Stimulated activated CD8-positive, alpha-beta memory T cell treated with anti-CD3 and anti-CD28 coated beads, Interleukin-7, amount 100 ng/mL, for 1 hour (primary cell): ENCODE data around the gene ABCC2.
"Not testable (repeated sequence)": the region's sequence is repeated elsewhere in the genome, so short reads cannot be mapped to it uniquely, and the experiment has no call there.

Source experiments
- DNase-seq, 2 donors: peaks; one replicate each; pipeline ENCODE4 v3.0.0-alpha.2; 2020; ENCODE audit warnings: low read depth in 2 of 2

The ABCC2 gene

GRCh38 chr10:99782447-99783286 lies at the start of gene ABCC2:
ABCC2 (plus strand) TSS chr10:99782640; CDS start chr10:99782845, 205 bp downstream.
- no peak for DNase-seq

GRCh38 chr10:99733366-99733765 lies 49.1 kb upstream of the ABCC2 start:
- no peak for DNase-seq

DNA sequence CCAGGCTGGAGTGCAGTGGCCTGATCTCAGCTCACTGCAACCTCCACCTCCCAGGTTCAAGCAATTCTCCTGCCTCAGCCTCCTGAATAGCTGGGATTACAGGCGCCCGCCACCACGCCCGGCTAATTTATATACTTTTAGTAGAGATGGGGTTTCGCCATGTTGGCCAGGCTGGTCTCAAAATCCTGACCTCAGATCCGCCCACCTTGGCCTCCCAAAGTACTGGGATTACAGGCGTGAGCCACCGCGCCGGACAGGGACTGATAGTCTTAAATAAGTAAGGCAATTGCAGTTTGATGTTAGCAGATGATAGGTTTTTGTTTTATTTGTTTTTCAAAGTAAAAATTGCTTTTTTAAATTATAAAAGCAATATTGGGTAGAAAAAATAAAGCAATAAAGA lies 48.3 kb upstream of the ABCC2 start:
- DNase-seq = not testable (repeated sequence)

DNA sequence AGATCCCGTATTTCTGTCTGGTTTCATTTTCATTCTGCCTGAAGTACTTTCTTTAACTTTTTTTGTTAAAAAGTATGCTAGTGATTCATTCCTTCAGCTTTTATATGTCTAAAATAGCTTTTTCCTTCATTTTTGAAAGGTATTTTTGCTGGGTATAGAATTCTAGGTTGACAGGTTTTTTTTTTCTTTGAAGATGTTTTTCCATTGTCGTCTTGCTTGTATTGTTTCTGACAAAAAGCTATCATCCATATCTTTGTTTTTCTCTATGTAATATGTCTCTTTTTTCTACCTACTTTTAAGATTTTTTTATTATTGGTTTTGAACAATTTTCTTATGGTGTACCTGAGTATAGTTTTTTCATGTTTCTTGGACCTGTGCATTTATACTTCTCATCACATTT lies 42.2 kb upstream of the ABCC2 start:
- DNase-seq = no peak

- no peak for DNase-seq
Measured at GRCh38 chr10:99740933-99741559, 41.4 kb upstream of the ABCC2 start.

DNA sequence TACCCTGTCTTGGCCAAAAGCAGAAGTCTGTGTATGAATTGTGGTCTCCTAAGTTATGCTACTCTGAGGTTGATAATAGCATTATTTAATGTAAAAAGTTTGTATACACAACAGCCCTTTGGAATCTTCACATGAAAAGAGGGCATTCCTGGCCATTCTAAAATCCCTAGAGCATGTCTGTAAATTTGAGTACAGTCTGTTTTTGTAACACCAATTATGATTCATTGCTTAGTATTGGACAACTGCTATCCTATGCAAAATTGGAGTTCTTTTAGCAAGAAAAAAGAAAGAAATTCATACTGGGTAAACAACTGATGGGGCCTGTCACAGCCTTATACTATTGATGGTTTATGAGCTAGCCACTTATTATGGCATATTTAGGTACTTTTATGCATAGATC lies 40.2 kb upstream of the ABCC2 start:
- no peak for DNase-seq

GRCh38 chr10:99742701-99743100 lies 39.7 kb upstream of the ABCC2 start:
- DNase-seq = no peak

DNA sequence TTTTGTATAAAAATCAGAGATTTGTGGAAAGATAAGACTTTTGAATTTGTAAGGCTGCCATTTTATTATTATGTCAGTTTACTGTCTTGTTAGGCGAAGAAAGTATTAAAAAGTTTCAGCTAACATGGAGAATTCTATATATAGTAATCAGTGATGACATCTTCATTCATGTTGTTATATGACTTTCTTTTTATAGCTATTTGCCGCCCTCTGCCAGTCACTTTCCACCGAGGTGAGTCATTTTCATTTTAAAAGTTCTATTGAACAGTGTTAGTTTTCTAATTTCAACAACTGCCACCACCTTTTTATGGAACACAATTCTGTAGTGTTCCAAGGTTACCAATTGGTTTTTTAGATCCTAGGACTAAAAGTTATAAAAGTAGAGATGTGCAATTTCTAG lies 38.6 kb upstream of the ABCC2 start:
- DNase-seq = no peak

DNA sequence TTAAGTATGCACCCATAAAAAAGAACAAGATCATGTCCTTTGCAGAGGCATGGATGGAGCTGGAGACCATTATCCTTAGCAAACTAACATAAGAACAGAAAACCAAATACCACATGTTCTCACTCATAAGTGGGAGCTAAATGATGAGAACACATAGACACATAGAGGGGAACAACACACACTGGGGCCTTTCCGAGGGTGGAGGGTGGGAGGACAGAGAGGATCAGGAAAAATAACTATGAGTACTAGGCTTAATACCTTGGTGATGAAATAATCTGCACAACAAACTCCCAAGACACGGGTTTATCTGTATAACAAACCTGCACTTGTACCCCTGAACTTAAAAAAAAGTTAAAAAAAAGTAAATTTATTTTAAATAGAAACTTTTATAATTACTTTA lies 36.3 kb upstream of the ABCC2 start:
- not testable (repeated sequence) for DNase-seq

DNA sequence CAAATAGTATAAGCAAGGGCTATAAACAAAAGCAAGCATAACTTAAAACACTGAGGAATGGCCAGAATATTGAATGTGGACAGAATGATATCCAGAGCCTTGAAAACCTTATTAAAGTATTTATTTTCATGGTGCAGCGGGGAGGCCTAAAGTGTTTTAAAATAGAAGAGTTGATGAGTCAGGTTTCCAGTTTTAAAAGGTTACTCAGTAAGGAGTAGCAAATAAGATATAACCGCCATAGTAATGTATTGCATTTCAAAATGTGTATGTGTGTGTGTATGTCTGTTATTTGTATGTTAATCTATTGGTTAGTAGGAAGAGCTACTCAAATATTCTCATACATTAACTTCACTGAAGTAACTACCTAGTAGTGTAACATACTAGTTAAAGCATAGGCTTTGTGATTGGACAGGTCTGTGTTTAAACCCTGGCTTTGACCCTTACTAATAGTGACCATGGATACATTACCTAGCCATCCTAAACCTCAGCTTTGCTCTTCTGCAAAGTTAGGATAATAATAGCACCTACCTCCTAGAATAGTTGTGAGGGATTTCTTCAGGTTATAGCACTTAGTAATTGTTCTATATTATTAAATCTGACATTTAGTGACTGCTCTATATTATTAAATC lies 33.5 kb upstream of the ABCC2 start:
- DNase-seq = no peak

- DNase-seq = no peak
Measured at GRCh38 chr10:99750641-99751040, 31.8 kb upstream of the ABCC2 start.

- DNase-seq = no peak
Measured at GRCh38 chr10:99754670-99755069, 27.8 kb upstream of the ABCC2 start.

- DNase-seq = no peak
Measured at GRCh38 chr10:99756159-99756558, 26.3 kb upstream of the ABCC2 start.

DNA sequence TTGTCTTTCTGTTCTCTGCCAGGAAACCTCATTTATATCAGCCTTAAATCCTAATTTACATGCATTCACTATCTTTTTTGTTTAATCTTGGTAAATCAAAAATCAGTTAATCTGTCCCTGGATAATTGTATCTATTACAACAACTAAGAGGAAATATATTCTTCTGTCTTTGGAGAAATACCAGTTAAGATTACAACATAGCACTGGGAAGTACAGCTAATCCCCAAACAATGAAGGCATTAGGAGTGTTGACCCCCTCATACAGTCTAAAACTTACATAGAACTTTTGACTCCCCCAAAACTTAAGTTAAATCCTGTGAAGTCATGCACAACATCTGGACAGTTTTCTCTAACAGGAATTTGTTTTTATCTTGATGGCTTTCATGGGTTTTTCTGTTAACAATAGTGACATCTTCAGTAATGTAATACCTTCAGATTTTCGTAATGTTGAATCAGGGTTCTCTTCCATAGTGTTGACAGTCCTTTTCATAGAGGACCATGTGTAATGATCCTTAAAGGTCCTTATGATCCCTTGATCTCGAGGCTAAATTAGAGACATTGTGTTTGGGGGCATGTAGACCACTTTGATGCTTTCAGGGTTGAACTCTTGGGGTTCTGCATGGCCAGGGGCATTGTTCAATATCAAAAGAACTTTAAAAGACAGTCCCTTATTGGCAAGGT lies 24.1 kb upstream of the ABCC2 start:
- DNase-seq = no peak

GRCh38 chr10:99760321-99760720 lies 22.1 kb upstream of the ABCC2 start:
- no peak for DNase-seq

GRCh38 chr10:99761365-99761764 lies 21.1 kb upstream of the ABCC2 start:
- DNase-seq = no peak

GRCh38 chr10:99765672-99766301 lies 16.7 kb upstream of the ABCC2 start:
- DNase-seq = no peak

- no peak for DNase-seq
Measured at GRCh38 chr10:99766302-99766681, 16.1 kb upstream of the ABCC2 start.

GRCh38 chr10:99767901-99768300 lies 14.5 kb upstream of the ABCC2 start:
- DNase-seq = no peak

DNA sequence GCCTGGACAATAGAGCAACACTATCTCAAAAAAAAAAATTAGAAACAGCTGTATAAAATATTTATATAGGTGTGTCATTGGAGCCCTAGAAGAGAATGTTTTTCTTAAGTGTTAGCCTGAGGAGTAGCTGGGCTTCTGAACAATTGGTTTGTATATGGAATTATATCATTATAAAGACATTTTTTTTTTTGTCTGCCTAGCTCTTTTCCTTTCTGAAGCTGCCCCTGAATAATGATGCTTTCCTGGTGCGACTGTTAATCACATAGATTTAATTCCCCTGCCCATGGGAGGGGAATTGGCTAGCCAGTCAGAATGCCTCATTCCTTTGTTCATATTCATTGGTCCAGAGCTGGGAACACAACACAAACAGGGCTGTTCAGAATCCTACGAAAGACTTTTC lies 13.9 kb upstream of the ABCC2 start:
- no peak for DNase-seq

DNA sequence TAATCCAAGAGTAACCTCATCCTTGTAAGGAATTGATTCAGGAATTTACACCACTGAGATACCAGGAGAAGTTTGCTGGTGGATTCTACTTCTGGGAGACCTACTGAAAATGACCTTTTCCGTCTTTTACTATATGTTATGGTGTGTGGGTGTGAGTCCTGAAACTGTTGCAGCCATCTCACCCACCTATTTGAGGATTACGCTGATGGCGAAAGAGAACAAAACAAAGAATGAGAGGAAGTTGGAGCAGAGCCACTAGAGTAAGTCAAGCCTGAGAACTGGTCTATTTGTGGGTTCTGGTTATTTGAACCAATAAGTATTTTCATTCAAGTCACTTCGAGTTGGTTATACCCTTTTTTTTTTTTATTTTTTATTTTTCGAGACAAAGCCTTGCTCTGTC lies 12.7 kb upstream of the ABCC2 start:
- no peak for DNase-seq
